IMR-90 (cell line): Measurements from ENCODE around the gene CSNK2A3. TPM values are rescaled to one million over a fixed set of nuclear protein-coding genes. Genes with fewer than 3 reads are reported as not detected.

ENCODE experiments used
- ATAC-seq: fragments of 200-7000 bp; cut with Tn5 transposase; 2 replicates; pipeline ENCODE4 v1.9.1; 2020; ENCODE audit warnings: low read depth, mild to moderate bottlenecking, moderate library complexity
- BruUV-seq: library from RNA; stranded (reverse); fragments of 400-500 nt; replicated peaks from 2 replicates; lab custom pipeline; 2021; lab: Mats Ljungman, UMichigan
- CTCF ChIA-PET: fragments of 300-600 bp; formaldehyde crosslinking; extraction: SDS; loops from one replicate; lab custom pipeline; 2021; ENCODE audit warnings: antibody characterized with exemption; lab: Yijun Ruan, JAX
- POLR2A ChIA-PET: fragments of 300-600 bp; sonication (Branson Sonifier 250); formaldehyde crosslinking; loops from one replicate; lab custom pipeline; 2022; ENCODE audit warnings: antibody characterized with exemption; ENCODE audit not compliant: unreplicated experiment; lab: Charles Lee
- DNase-seq: peaks from one replicate; pipeline ENCODE4 v3.0.0; 2013
- H2AFZ ChIP-seq: replicated peaks from 2 replicates; pipeline ENCODE3; 2013; ENCODE audit warnings: low read length, mild to moderate bottlenecking; ENCODE audit not compliant: poor library complexity
- H2AK5ac ChIP-seq: 2 replicates; pipeline ENCODE4 v1.6.1; 2013; ENCODE audit warnings: low read depth, low read length, inconsistent platforms
- H2AK9ac ChIP-seq: replicated peaks from 2 replicates; pipeline ENCODE3; 2013; ENCODE audit warnings: mild to moderate bottlenecking, low read depth, low read length, moderate library complexity; ENCODE audit not compliant: poor library complexity
- H2BK120ac ChIP-seq: 2 replicates; pipeline ENCODE4 v1.6.1; 2013; ENCODE audit warnings: low read depth, low read length, inconsistent platforms
- H2BK15ac ChIP-seq: 3 replicates; pipeline ENCODE4 v1.6.1; 2013; ENCODE audit warnings: low read depth, low read length, inconsistent platforms
- H2BK20ac ChIP-seq: 2 replicates; pipeline ENCODE4 v1.6.1; 2013; ENCODE audit warnings: low read depth, mild to moderate bottlenecking, inconsistent platforms, low read length, moderate library complexity
- H2BK5ac ChIP-seq: 2 replicates; pipeline ENCODE4 v1.6.1; 2013; ENCODE audit warnings: mild to moderate bottlenecking, low read depth, low read length, inconsistent platforms; ENCODE audit not compliant: poor library complexity, severe bottlenecking
- H3K14ac ChIP-seq: replicated peaks from 2 replicates; pipeline ENCODE4 v1.6.1; 2013; ENCODE audit warnings: low read depth, low read length, inconsistent platforms
- H3K18ac ChIP-seq: 2 replicates; pipeline ENCODE4 v1.6.1; 2013; ENCODE audit warnings: low read depth, low read length, control low read depth
- H3K23ac ChIP-seq: 2 replicates; pipeline ENCODE4 v1.6.1; 2013; ENCODE audit warnings: low read depth, low read length, inconsistent platforms
- H3K27ac ChIP-seq: 2 replicates; pipeline ENCODE4 v1.5.1; 2013; ENCODE audit warnings: mild to moderate bottlenecking, control low read depth, low read length; ENCODE audit not compliant: insufficient read depth
- H3K27me3 ChIP-seq: 2 replicates; pipeline ENCODE4 v1.6.1; 2013; ENCODE audit warnings: low read length; ENCODE audit not compliant: control insufficient read depth, insufficient read depth
- H3K36me3 ChIP-seq: 2 replicates; pipeline ENCODE4 v1.6.1; 2013; ENCODE audit warnings: low read length, mixed read lengths; ENCODE audit not compliant: control insufficient read depth, insufficient read depth
- H3K4ac ChIP-seq: 2 replicates; pipeline ENCODE4 v1.6.1; 2013; ENCODE audit warnings: low read depth, low read length, inconsistent platforms
- H3K4me1 ChIP-seq: 2 replicates; pipeline ENCODE4 v1.6.1; 2013; ENCODE audit warnings: low read length, mixed read lengths; ENCODE audit not compliant: control insufficient read depth, insufficient read depth
- H3K4me2 ChIP-seq: 2 replicates; pipeline ENCODE4 v1.6.1; 2013; ENCODE audit warnings: low read depth, mild to moderate bottlenecking, control low read depth, low read length, moderate library complexity
- H3K4me3 ChIP-seq: 2 replicates; pipeline ENCODE4 v1.5.1; 2013; ENCODE audit warnings: low read depth, mild to moderate bottlenecking, control low read depth, low read length, moderate library complexity; ENCODE audit not compliant: insufficient read depth
- H3K56ac ChIP-seq: 2 replicates; pipeline ENCODE4 v1.6.1; 2013; ENCODE audit warnings: low read length, inconsistent platforms; ENCODE audit not compliant: insufficient read depth; ENCODE audit errors: extremely low read depth
- H3K79me1 ChIP-seq, 2 experiments: 2 replicates each; pipeline ENCODE4 v1.6.1; 2013; ENCODE audit warnings: low read length in 2 of 2, inconsistent platforms in 1 of 2, low read depth in 1 of 2
- H3K9ac ChIP-seq: 2 replicates; pipeline ENCODE4 v1.6.1; 2013; ENCODE audit warnings: low read depth, low read length, control low read depth
- H3K9me1 ChIP-seq: 2 replicates; pipeline ENCODE4 v1.6.1; 2013; ENCODE audit warnings: low read length, inconsistent platforms; ENCODE audit not compliant: insufficient read depth
- H3K9me3 ChIP-seq: 2 replicates; pipeline ENCODE4 v1.6.1; 2013; ENCODE audit warnings: low read length; ENCODE audit not compliant: control insufficient read depth, insufficient read depth
- H4K20me1 ChIP-seq: 2 replicates; pipeline ENCODE4 v1.6.1; 2013; ENCODE audit warnings: low read length, inconsistent platforms; ENCODE audit not compliant: insufficient read depth
- H4K5ac ChIP-seq: 2 replicates; pipeline ENCODE4 v1.6.1; 2013; ENCODE audit warnings: mild to moderate bottlenecking, low read depth, low read length, control low read depth
- H4K8ac ChIP-seq, 2 experiments: 2 replicates each; pipeline ENCODE4 v1.6.1; 2013; ENCODE audit warnings: low read depth in 2 of 2, low read length in 2 of 2, control low read depth in 1 of 2, inconsistent platforms in 1 of 2
- H4K91ac ChIP-seq: 2 replicates; pipeline ENCODE4 v1.6.1; 2013; ENCODE audit warnings: low read depth, low read length, inconsistent platforms; ENCODE audit not compliant: insufficient read depth
- BHLHE40 ChIP-seq: fragments of 150-350 bp; IDR thresholded peaks from 2 replicates; pipeline ENCODE4 v1.6.1; 2016; ENCODE audit warnings: mild to moderate bottlenecking, low read depth, low read length
- CEBPB ChIP-seq: IDR thresholded peaks from 2 replicates; pipeline ENCODE4 v1.6.1; 2012; ENCODE audit warnings: low read depth, low read length, improper control_type of control experiment
- CHD1 ChIP-seq: IDR thresholded peaks from 2 replicates; pipeline ENCODE4 v1.6.1; 2012; ENCODE audit warnings: low read depth, low read length, improper control_type of control experiment
- ELK1 ChIP-seq: fragments of 150-350 bp; IDR thresholded peaks from 2 replicates; pipeline ENCODE4 v1.6.1; 2016; ENCODE audit warnings: low read depth, mild to moderate bottlenecking, low read length, moderate library complexity, borderline replicate concordance
- FOS ChIP-seq: fragments of 150-350 bp; IDR thresholded peaks from 2 replicates; pipeline ENCODE4 v1.6.1; 2016; ENCODE audit warnings: low read depth, low read length
- MAFK ChIP-seq: IDR thresholded peaks from 2 replicates; pipeline ENCODE4 v1.6.1; 2012; ENCODE audit warnings: low read depth, low read length, improper control_type of control experiment
- MAZ ChIP-seq: IDR thresholded peaks from 2 replicates; pipeline ENCODE4 v1.6.1; 2012; ENCODE audit warnings: low read depth, mild to moderate bottlenecking, low read length, improper control_type of control experiment, moderate library complexity, borderline replicate concordance
- MXI1 ChIP-seq: IDR thresholded peaks from 2 replicates; pipeline ENCODE4 v1.6.1; 2012; ENCODE audit warnings: low read depth, mild to moderate bottlenecking, low read length, moderate library complexity, borderline replicate concordance
- NFE2L2 ChIP-seq: fragments of 150-350 bp; IDR thresholded peaks from 2 replicates; pipeline ENCODE4 v1.6.1; 2016; ENCODE audit warnings: low read depth, mild to moderate bottlenecking, low read length
- POLR2A ChIP-seq: IDR thresholded peaks from 2 replicates; pipeline ENCODE4 v1.6.1; 2012; ENCODE audit warnings: mild to moderate bottlenecking, low read depth, low read length
- RAD21 ChIP-seq: IDR thresholded peaks from 2 replicates; pipeline ENCODE4 v1.6.1; 2012; ENCODE audit warnings: low read length, improper control_type of control experiment
- RCOR1 ChIP-seq: IDR thresholded peaks from 2 replicates; pipeline ENCODE4 v1.6.1; 2012; ENCODE audit warnings: mild to moderate bottlenecking, low read length, improper control_type of control experiment; ENCODE audit not compliant: insufficient replicate concordance
- RFX5 ChIP-seq: IDR thresholded peaks from 2 replicates; pipeline ENCODE4 v1.8.0; 2012; ENCODE audit warnings: low read depth, mild to moderate bottlenecking, low read length, moderate library complexity
- SMC3 ChIP-seq: fragments of 150-350 bp; IDR thresholded peaks from 2 replicates; pipeline ENCODE4 v1.6.1; 2016; ENCODE audit warnings: low read depth, mild to moderate bottlenecking, antibody characterized with exemption, low read length, moderate library complexity
- WGBS, 2 experiments: methylation state at CpG; one replicate each; pipeline versions ENCODE4 v1.1.5 to v1.1.7; 2013; ENCODE audit warnings: missing lambda C conversion rate in 2 of 2; ENCODE audit not compliant: insufficient read length in 1 of 2; ENCODE audit errors: extremely low coverage in 2 of 2; 5-methylcytosine and 5-hydroxymethylcytosine counted together
- dilution Hi-C: fragments of 300-500 bp; cut with HindIII; formaldehyde crosslinking; loops from one replicate; pipeline ENCODE4 v1.14.3; 2018; ENCODE audit warnings: low sequenced_read_pairs; ENCODE audit not compliant: unreplicated experiment
- in situ Hi-C: fragments of 300-500 bp; cut with MboI; formaldehyde crosslinking; loops from 3 replicates; pipeline ENCODE4 v1.14.3; 2019; ENCODE audit warnings: low sequenced_read_pairs, inconsistent platforms, mixed read lengths
- intact Hi-C: fragments of 100-400 bp; cut with micrococcal nuclease; formaldehyde crosslinking; loops from 2 replicates; pipeline ENCODE4 v1.10.0; 2022
- polyA plus RNA-seq, 3 experiments: library from polyadenylated mRNA; depleted of rRNA; stranded (reverse); fragments of >200 nt; gene quantifications; 2 replicates each; pipeline ENCODE4 v1.2.3, GENCODE V29; 2012; ENCODE audit warnings: low replicate concordance in 1 of 3
- total RNA-seq: library from RNA; depleted of rRNA; stranded (reverse); fragments of >200 nt; gene quantifications from 2 replicates; pipeline ENCODE4 v1.2.3, GENCODE V29; 2012
- TF ChIP-seq, protein P1 (sequence below): conservative IDR thresholded peaks from 2 replicates; pipeline ENCODE4 v1.5.1; 2012; ENCODE audit warnings: mild to moderate bottlenecking, low read depth, low read length, improper control_type of control experiment
- TF ChIP-seq, protein P2 (sequence below): fragments of 150-350 bp; IDR thresholded peaks from 2 replicates; pipeline ENCODE4 v1.6.1; 2017; ENCODE audit warnings: mild to moderate bottlenecking, antibody characterized with exemption, low read length, low read depth

Gene CSNK2A3
- total and polyA plus RNA-seq, 2 of the 4 experiments (the other 2 are of a cell fraction), result 1.2 to 3.2 TPM

- H3K56ac ChIP-seq, result no peak overlapping the region
- POLR2A ChIA-PET, result interaction anchor here (0.6 kb wide), 1 partner anchor 407 kb away, joined by 3 read pairs; no protein-coding TSS in a partner anchor
- H3K27ac ChIP-seq, result no peak overlapping the region
These were observed 13.7 kb upstream of the CSNK2A3 start for GRCh38 chr11:11366793-11367192.

More at GRCh38 chr11:11366793-11367192, 13.7 kb upstream of the CSNK2A3 start:
- Histone ChIP-seq H2BK5ac (no peak overlapping the region), H4K5ac (no peak overlapping the region), H2AK5ac (no peak overlapping the region), H3K9me3 (no peaks in the 10 kb centered on the region), H2BK120ac (no peak overlapping the region), H2BK15ac (no peak overlapping the region), H3K36me3 (no peaks in the 10 kb centered on the region), H2BK20ac (no peak overlapping the region), H3K23ac (no peak overlapping the region), H3K4me2 (no peak overlapping the region), H3K14ac (no peak overlapping the region), H3K18ac (no peak overlapping the region), H3K4me1 (no peaks in the 10 kb centered on the region), H3K4ac (no peak overlapping the region), H3K9me1 (no peaks in the 10 kb centered on the region), H3K79me1 (no peaks in the 10 kb centered on the region), H4K8ac (no peak overlapping the region), H3K27me3 (no peaks in the 10 kb centered on the region), H2AK9ac (no peak overlapping the region), H4K20me1 (no peaks in the 10 kb centered on the region), H3K4me3 (no peak overlapping the region), H2AFZ (no peak overlapping the region), H3K9ac (no peak overlapping the region), H4K91ac (no peak overlapping the region)
- dilution Hi-C loops (no loop called here), in situ Hi-C loops (no loop called here), intact Hi-C loops (no loop called here)
- TF ChIP-seq BHLHE40 (no peak), MAFK (no peak), RAD21 (no peak), RFX5 (no peak), SMC3 (no peak), MXI1 (no peak), RCOR1 (no peak), MAZ (no peak), CHD1 (no peak), NFE2L2 (no peak), ELK1 (no peak), CEBPB (no peak), FOS (no peak), POLR2A (no peak)
- TF ChIP-seq, protein P1, sequence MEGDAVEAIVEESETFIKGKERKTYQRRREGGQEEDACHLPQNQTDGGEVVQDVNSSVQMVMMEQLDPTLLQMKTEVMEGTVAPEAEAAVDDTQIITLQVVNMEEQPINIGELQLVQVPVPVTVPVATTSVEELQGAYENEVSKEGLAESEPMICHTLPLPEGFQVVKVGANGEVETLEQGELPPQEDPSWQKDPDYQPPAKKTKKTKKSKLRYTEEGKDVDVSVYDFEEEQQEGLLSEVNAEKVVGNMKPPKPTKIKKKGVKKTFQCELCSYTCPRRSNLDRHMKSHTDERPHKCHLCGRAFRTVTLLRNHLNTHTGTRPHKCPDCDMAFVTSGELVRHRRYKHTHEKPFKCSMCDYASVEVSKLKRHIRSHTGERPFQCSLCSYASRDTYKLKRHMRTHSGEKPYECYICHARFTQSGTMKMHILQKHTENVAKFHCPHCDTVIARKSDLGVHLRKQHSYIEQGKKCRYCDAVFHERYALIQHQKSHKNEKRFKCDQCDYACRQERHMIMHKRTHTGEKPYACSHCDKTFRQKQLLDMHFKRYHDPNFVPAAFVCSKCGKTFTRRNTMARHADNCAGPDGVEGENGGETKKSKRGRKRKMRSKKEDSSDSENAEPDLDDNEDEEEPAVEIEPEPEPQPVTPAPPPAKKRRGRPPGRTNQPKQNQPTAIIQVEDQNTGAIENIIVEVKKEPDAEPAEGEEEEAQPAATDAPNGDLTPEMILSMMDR, result no peak
- TF ChIP-seq, protein P2, sequence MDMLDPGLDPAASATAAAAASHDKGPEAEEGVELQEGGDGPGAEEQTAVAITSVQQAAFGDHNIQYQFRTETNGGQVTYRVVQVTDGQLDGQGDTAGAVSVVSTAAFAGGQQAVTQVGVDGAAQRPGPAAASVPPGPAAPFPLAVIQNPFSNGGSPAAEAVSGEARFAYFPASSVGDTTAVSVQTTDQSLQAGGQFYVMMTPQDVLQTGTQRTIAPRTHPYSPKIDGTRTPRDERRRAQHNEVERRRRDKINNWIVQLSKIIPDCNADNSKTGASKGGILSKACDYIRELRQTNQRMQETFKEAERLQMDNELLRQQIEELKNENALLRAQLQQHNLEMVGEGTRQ, result no peak
- no CpG with 5 or more reads among the region's 1 CpG for WGBS, 2 experiments
- ATAC-seq (no peak), DNase-seq (peak; percentile 16)
- BruUV-seq, result no TSS peak
- CTCF ChIA-PET, result no interaction called here
